GM21786 (cell line): Measurements from ENCODE around the gene NKAPL.
A peak's percentile ranks its signal among the peaks of the same experiment; 100 is the strongest.

Source experiments
- ATAC-seq: cut with Tn5 transposase; IDR thresholded peaks from one replicate; pipeline ENCODE4 v1.9.1; 2021; ENCODE audit not compliant: unreplicated experiment

Gene NKAPL

GRCh38 chr6:28258877-28259777 is at the start of gene NKAPL:
Gene NKAPL (plus strand): TSS chr6:28259297. CDS start chr6:28259372, 75 bp downstream.
- no peak for ATAC-seq

GRCh38 chr6:28209753-28210535 is 49.2 kb upstream of the NKAPL start:
- ATAC-seq: no peak

GRCh38 chr6:28211840-28212509 is 47.1 kb upstream of the NKAPL start:
- no peak for ATAC-seq

- ATAC-seq: peak; percentile 57
Measured at GRCh38 chr6:28212510-28213212, 46.4 kb upstream of the NKAPL start.

GRCh38 chr6:28213213-28213523 is 45.9 kb upstream of the NKAPL start:
- ATAC-seq: no peak

GRCh38 chr6:28215425-28215824 is 43.7 kb upstream of the NKAPL start:
- ATAC-seq: no peak

- ATAC-seq: no peak
Measured at GRCh38 chr6:28217890-28218289, 41.2 kb upstream of the NKAPL start.

- peak; percentile 80 for ATAC-seq
Measured at GRCh38 chr6:28218312-28219248, 40.5 kb upstream of the NKAPL start.

GRCh38 chr6:28220257-28221133 is 38.6 kb upstream of the NKAPL start:
- no peak for ATAC-seq

GRCh38 chr6:28224131-28225055 is 34.7 kb upstream of the NKAPL start:
- no peak for ATAC-seq

- peak; percentile 85 for ATAC-seq
Measured at GRCh38 chr6:28225056-28225834, 33.9 kb upstream of the NKAPL start, which contains the start of gene ZSCAN9. Gene ZSCAN9 (plus strand): TSS chr6:28225275. CDS start chr6:28227085, 1,810 bp downstream.

GRCh38 chr6:28226460-28226859 is 32.6 kb upstream of the NKAPL start:
- no peak for ATAC-seq

GRCh38 chr6:28232785-28233184 is 26.3 kb upstream of the NKAPL start:
- no peak for ATAC-seq

- no peak for ATAC-seq
Measured at GRCh38 chr6:28235912-28236452, 23.1 kb upstream of the NKAPL start.

GRCh38 chr6:28239636-28240035 is 19.5 kb upstream of the NKAPL start:
- no peak for ATAC-seq

- ATAC-seq: no peak
Measured at GRCh38 chr6:28240471-28240870, 18.6 kb upstream of the NKAPL start.

- ATAC-seq: no peak
Measured at GRCh38 chr6:28243946-28244345, 15.2 kb upstream of the NKAPL start.
